Measurements from ENCODE around the gene PCSK2.

DNA sequence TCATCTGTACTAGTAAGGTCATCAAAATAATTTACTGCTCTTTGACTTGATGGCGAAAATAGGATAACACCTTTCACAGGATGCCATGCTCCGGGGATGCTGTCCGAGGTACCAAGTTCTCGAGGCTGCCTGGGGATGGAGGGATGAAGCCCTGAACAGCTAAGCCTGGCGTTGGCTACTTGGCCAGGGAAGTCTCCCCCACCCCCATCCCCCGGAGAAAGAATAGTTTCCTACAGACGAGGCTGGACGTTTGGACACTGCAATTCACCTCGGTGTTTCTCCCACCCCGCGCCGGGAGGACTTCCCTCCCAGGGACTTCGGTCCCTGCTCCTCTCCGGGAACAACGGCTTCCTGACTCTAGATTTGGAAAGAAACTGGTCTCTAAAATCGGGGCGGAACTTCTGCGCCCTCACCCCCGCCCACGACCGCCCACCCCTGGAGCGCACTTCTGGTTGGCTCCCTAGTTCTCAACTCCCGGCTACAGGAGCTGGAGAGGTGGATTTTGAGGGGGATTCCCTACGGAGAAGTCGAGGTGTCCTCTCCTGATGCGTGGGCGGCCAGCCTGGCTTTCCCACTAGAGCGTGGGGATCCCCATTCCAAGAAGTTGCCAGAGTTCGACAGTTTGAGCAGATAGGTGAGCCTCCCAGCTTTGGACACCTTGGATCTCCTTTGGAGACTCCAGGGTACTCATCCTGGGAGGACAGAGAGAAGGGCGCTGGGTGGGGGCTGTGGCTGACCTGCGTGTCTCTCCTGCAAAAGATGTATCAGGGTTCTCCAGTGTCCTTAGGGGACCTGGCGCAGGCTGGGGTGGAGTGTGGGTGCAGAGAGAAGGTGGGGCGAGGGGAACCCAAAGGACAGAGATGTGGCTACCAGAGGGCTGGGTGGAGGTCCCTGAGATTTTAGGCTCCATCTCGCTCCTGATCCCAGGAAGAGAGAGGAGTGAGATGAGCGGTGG lies 1.1 kb downstream of the PCSK2 start:
- TF ChIP-seq GATA2 (IDR thresholded peaks at IDR 0.05; ENCODE audit: insufficient read depth, insufficient read length, low read depth, low read length) (no peak), EZH2 (IDR thresholded peaks at IDR 0.05; ENCODE audit: borderline replicate concordance, low read depth, low read length, severe bottlenecking) (no peak), POLR2A (IDR thresholded peaks at IDR 0.05; ENCODE audit: low read depth, low read length) (no peak), POLR2AphosphoS5 (IDR thresholded peaks at IDR 0.05; ENCODE audit: insufficient read depth, low read depth, low read length) (no peak), MYC (IDR thresholded peaks at IDR 0.05; ENCODE audit: low read depth, low read length) (no peak)
- TF ChIP-seq, protein P1, sequence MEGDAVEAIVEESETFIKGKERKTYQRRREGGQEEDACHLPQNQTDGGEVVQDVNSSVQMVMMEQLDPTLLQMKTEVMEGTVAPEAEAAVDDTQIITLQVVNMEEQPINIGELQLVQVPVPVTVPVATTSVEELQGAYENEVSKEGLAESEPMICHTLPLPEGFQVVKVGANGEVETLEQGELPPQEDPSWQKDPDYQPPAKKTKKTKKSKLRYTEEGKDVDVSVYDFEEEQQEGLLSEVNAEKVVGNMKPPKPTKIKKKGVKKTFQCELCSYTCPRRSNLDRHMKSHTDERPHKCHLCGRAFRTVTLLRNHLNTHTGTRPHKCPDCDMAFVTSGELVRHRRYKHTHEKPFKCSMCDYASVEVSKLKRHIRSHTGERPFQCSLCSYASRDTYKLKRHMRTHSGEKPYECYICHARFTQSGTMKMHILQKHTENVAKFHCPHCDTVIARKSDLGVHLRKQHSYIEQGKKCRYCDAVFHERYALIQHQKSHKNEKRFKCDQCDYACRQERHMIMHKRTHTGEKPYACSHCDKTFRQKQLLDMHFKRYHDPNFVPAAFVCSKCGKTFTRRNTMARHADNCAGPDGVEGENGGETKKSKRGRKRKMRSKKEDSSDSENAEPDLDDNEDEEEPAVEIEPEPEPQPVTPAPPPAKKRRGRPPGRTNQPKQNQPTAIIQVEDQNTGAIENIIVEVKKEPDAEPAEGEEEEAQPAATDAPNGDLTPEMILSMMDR (IDR thresholded peaks at IDR 0.05; ENCODE audit: extremely low read depth in 1 of 2, insufficient read depth in 1 of 2, low read depth in 1 of 2, low read length in 2 of 2) = no peak
- TF ChIP-seq, protein P2, sequence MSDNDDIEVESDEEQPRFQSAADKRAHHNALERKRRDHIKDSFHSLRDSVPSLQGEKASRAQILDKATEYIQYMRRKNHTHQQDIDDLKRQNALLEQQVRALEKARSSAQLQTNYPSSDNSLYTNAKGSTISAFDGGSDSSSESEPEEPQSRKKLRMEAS (IDR thresholded peaks at IDR 0.05; ENCODE audit: insufficient read depth, insufficient read length) = no peak

All from endothelial cell of umbilical vein (primary cell).